D721Med (cell line): Measurements from ENCODE around the gene SUN3.
"Not testable (repeated sequence)": the region's sequence is repeated elsewhere in the genome, so short reads cannot be mapped to it uniquely, and the experiment has no call there.

Experiments
- DNase-seq: peaks from one replicate; pipeline ENCODE4 v3.0.0; 2011; ENCODE audit warnings: low spot score; ENCODE audit not compliant: insufficient read length
- FAIRE-seq: peaks from 2 replicates; lab custom pipeline; 2011; peaks lifted over from hg19 to GRCh38; lab: Jason Lieb, UNC
- TF ChIP-seq, protein P1 (sequence below): IDR thresholded peaks from 2 replicates; pipeline ENCODE4 v1.5.1; 2012; ENCODE audit warnings: mild to moderate bottlenecking, control low read depth; ENCODE audit not compliant: insufficient read depth; ENCODE audit errors: missing control alignments

The SUN3 gene

DNA sequence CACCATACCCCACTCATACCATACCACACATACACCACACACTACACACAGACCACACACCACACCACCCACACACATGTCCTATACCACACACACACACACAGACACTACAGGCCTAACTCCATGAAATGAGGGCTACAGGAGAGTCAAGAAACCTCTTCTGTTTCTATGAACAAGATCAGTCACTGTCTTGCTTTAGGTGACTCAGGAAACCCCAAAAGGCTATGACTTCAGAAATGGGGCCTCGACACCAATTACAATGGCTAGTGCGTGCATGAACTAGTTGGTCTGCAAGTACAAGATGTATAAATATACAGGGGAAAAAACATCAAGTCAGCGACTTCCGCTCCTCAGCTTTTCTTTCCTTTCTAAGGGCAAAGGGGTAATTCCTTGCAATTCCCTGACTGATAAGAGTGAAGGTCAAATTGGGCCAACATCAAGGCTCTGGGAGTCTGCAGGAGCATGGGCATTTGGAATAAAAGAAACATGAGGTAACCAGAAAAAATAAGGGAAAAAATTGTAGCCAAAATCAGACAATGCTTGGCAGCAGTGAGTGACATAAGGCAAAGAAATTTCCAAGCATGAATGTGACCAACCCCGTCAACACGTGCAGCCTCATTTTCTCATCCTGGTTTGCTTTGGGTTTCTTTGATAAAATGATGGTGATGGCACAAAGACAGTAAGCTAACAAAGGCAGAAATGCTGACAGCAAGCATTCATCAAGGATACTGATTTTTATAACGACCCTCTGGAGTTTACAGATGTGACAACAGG, 82.1 kb downstream of the SUN3 start:
- TF ChIP-seq, protein P1, sequence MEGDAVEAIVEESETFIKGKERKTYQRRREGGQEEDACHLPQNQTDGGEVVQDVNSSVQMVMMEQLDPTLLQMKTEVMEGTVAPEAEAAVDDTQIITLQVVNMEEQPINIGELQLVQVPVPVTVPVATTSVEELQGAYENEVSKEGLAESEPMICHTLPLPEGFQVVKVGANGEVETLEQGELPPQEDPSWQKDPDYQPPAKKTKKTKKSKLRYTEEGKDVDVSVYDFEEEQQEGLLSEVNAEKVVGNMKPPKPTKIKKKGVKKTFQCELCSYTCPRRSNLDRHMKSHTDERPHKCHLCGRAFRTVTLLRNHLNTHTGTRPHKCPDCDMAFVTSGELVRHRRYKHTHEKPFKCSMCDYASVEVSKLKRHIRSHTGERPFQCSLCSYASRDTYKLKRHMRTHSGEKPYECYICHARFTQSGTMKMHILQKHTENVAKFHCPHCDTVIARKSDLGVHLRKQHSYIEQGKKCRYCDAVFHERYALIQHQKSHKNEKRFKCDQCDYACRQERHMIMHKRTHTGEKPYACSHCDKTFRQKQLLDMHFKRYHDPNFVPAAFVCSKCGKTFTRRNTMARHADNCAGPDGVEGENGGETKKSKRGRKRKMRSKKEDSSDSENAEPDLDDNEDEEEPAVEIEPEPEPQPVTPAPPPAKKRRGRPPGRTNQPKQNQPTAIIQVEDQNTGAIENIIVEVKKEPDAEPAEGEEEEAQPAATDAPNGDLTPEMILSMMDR: no peak
- FAIRE-seq: no peak
- DNase-seq: no peak

- FAIRE-seq (no peak), DNase-seq (no peak)
- TF ChIP-seq, protein P1: peak; percentile 88
These were observed 83.5 kb downstream of the SUN3 start for GRCh38 chr7:47945261-47946015.

DNA sequence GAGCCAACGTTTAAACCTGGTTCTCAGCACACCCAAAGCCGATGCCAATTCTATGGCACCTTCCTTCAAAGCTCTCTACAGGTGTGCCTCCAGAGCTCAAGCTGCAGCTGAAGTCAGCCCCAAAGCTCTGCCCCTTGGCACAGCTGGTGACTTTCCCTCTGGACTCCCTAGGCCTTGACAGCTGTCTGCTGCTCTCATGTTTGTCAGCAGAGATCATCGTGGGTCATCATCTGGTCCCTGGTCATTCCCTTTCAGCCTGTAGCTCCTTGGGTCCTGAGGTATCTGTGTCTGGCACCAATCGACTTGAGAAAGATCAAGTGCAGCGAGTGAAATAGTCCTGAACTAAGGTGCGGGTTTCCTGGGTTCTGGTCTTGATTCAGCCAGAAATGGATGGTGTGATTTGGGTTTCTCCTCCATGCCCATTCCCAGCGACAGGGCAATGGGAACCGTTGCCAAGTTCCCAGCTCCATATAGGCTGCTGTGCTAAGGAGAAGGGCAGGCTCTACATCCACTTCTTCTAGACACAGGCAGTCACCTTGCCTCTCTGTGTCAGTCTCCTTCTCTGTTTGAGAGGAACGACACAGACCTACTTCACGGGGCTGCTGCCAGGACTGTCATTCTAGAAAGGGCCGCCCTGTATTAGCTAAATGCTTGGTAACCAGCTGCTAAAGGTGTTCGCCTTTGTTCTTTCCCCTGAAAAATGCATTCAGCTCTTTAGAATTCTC, 84.2 kb downstream of the SUN3 start:
- DNase-seq (no peak), FAIRE-seq (no peak)
- TF ChIP-seq, protein P1: no peak

GRCh38 chr7:47943676-47944474, 85.0 kb downstream of the SUN3 start:
- TF ChIP-seq, protein P1: no peak
- DNase-seq (no peak), FAIRE-seq (no peak)

DNA sequence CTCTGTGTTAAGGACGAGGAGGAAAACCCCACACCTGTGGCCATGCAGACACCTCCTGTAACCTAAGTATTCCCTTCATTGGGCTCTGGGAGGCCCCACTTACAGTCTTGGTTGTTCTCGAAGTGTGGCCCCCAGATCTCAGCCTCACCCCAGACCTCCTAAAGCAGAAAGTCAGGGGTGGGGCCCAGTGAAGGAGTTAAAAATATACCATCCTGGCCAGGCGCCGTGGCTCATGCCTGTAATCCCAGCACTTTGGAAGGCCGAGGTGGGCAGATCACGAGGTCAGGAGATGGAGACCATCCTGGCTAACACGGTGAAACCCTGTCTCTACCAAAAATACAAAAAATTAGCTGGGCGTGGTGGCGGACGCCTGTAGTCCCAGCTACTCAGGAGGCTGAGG, 86.3 kb downstream of the SUN3 start:
- not testable (repeated sequence) for DNase-seq, FAIRE-seq

GRCh38 chr7:47942132-47942531, 86.8 kb downstream of the SUN3 start:
- TF ChIP-seq, protein P1: no peak
- DNase-seq (no peak), FAIRE-seq (no peak)
